Neural progenitor cell (in vitro differentiated cells): ENCODE measurements around the gene KRTAP2-4. TPM values are rescaled to one million over a fixed set of nuclear protein-coding genes. Genes with fewer than 3 reads are reported as not detected.

Experiments
- DNase-seq: peaks from one replicate; pipeline ENCODE4 v3.0.0-alpha.2; 2016; ENCODE audit warnings: low spot score
- H2AFZ ChIP-seq: fragments of 200-600 bp; sonication (generic); replicated peaks from 2 replicates; pipeline ENCODE4 v1.6.1; 2016; ENCODE audit warnings: antibody characterized with exemption
- H3F3A ChIP-seq: fragments of 200-600 bp; sonication (generic); 2 replicates; pipeline ENCODE4 v1.6.1; 2016; ENCODE audit warnings: antibody characterized with exemption, low read depth
- H3K27ac ChIP-seq: fragments of 200-600 bp; sonication (generic); 2 replicates; pipeline ENCODE4 v1.5.1; 2016; ENCODE audit warnings: mild to moderate bottlenecking
- H3K27me3 ChIP-seq: fragments of 200-600 bp; sonication (generic); 2 replicates; pipeline ENCODE4 v1.6.1; 2016; ENCODE audit warnings: mild to moderate bottlenecking, moderate library complexity
- H3K36me3 ChIP-seq: fragments of 200-600 bp; sonication (generic); 2 replicates; pipeline ENCODE4 v1.5.1; 2016
- H3K4me1 ChIP-seq: fragments of 200-600 bp; sonication (generic); 2 replicates; pipeline ENCODE4 v1.6.1; 2016; ENCODE audit warnings: mixed run types
- H3K4me2 ChIP-seq: fragments of 200-600 bp; sonication (generic); 2 replicates; pipeline ENCODE4 v1.6.1; 2016
- H3K4me3 ChIP-seq: fragments of 200-600 bp; sonication (generic); 2 replicates; pipeline ENCODE4 v1.5.1; 2016
- H3K79me2 ChIP-seq: fragments of 200-600 bp; sonication (generic); 2 replicates; pipeline ENCODE4 v1.6.1; 2016; ENCODE audit warnings: low read depth
- H3K9ac ChIP-seq: fragments of 200-600 bp; sonication (generic); 2 replicates; pipeline ENCODE4 v1.6.1; 2016
- H3K9me3 ChIP-seq: fragments of 200-600 bp; sonication (generic); 2 replicates; pipeline ENCODE4 v1.5.1; 2016; ENCODE audit warnings: low read depth
- H4K20me1 ChIP-seq: fragments of 200-600 bp; sonication (generic); 2 replicates; pipeline ENCODE4 v1.6.1; 2016; ENCODE audit warnings: low read depth
- H3K27ac Mint-ChIP-seq: 3 replicates; pipeline ENCODE4 v1.8.0; 2021; ENCODE audit warnings: mixed read lengths
- H3K27me3 Mint-ChIP-seq: 2 replicates; pipeline ENCODE4 v1.8.0; 2022; ENCODE audit warnings: low read depth, mild to moderate bottlenecking, inconsistent platforms, moderate library complexity, mixed read lengths; ENCODE audit not compliant: insufficient read depth
- H3K36me3 Mint-ChIP-seq: 3 replicates; pipeline ENCODE4 v1.8.0; 2021; ENCODE audit warnings: mixed read lengths
- H3K4me1 Mint-ChIP-seq: 3 replicates; pipeline ENCODE4 v1.8.0; 2021; ENCODE audit warnings: mixed read lengths
- H3K4me3 Mint-ChIP-seq: 3 replicates; pipeline ENCODE4 v1.8.0; 2021; ENCODE audit warnings: mild to moderate bottlenecking, moderate library complexity, mixed read lengths
- H3K9me3 Mint-ChIP-seq: 3 replicates; pipeline ENCODE4 v1.8.0; 2020; ENCODE audit warnings: mixed read lengths
- CTCF ChIP-seq: fragments of 200-600 bp; sonication (generic); IDR thresholded peaks from 2 replicates; pipeline ENCODE4 v1.5.1; 2017; ENCODE audit warnings: antibody characterized with exemption, mild to moderate bottlenecking
- EZH2 ChIP-seq: fragments of 200-600 bp; sonication (generic); IDR thresholded peaks from 2 replicates; pipeline ENCODE4 v1.6.1; 2017; ENCODE audit warnings: antibody characterized with exemption, mild to moderate bottlenecking, moderate library complexity
- EZH2phosphoT487 ChIP-seq: fragments of 200-600 bp; sonication (generic); IDR thresholded peaks from 2 replicates; pipeline ENCODE4 v1.6.1; 2017; ENCODE audit warnings: antibody characterized with exemption
- total RNA-seq: library from RNA; depleted of rRNA; stranded (reverse); fragments of >200 nt; gene quantifications from 2 replicates; pipeline ENCODE4 v1.2.3, GENCODE V29; 2015; ENCODE audit warnings: low replicate concordance

KRTAP2-4 gene
- total RNA-seq, 1 donor from 2014 or later = not detected

GRCh38 chr17:41076788-41077187 lies 11.1 kb upstream of the KRTAP2-4 start:
- Histone ChIP-seq H4K20me1 (no peaks in the 10 kb centered on the region), H3K4me3 (no peak overlapping the region), H3K27ac (no peak overlapping the region), H3K36me3 (no peaks in the 10 kb centered on the region), H3K9ac (no peak overlapping the region), H3K27me3 (no peaks in the 10 kb centered on the region), H2AFZ (no peak overlapping the region), H3K9me3 (no peaks in the 10 kb centered on the region), H3K4me1 (no peaks in the 10 kb centered on the region), H3K4me2 (no peak overlapping the region), H3F3A (no peaks in the 10 kb centered on the region), H3K79me2 (no peaks in the 10 kb centered on the region)
- DNase-seq = no peak
- Mint-ChIP-seq H3K4me3 (no peak overlapping the region), H3K36me3 (no peaks in the 10 kb centered on the region), H3K27me3 (no peaks in the 10 kb centered on the region), H3K9me3 (no peaks in the 10 kb centered on the region), H3K4me1 (no peaks in the 10 kb centered on the region), H3K27ac (no peak overlapping the region)
- TF ChIP-seq CTCF (no peak), EZH2phosphoT487 (no peak), EZH2 (no peak)

- no peak for DNase-seq
- no peaks in the 10 kb centered on the region for H3K36me3 Mint-ChIP-seq
- no peaks in the 10 kb centered on the region for H3K27me3 ChIP-seq
Measured at GRCh38 chr17:41073676-41074075, 8.0 kb upstream of the KRTAP2-4 start.

GRCh38 chr17:41071606-41072360 lies 6.1 kb upstream of the KRTAP2-4 start:
- Mint-ChIP-seq H3K36me3 (no peaks in the 10 kb centered on the region), H3K4me1 (no peaks in the 10 kb centered on the region), H3K9me3 (no peaks in the 10 kb centered on the region), H3K27me3 (no peaks in the 10 kb centered on the region), H3K27ac (no peak overlapping the region), H3K4me3 (no peak overlapping the region)
- H3K27ac ChIP-seq = no peak overlapping the region
- DNase-seq = no peak
- H3K36me3 ChIP-seq = no peaks in the 10 kb centered on the region
- no peaks in the 10 kb centered on the region for H3F3A ChIP-seq
- H3K4me1 ChIP-seq = no peaks in the 10 kb centered on the region
- no peak overlapping the region for H3K9ac ChIP-seq
- no peaks in the 10 kb centered on the region for H4K20me1 ChIP-seq
- H3K9me3 ChIP-seq = no peaks in the 10 kb centered on the region
- no peaks in the 10 kb centered on the region for H3K79me2 ChIP-seq
- no peak overlapping the region for H2AFZ ChIP-seq
- H3K4me2 ChIP-seq = no peak overlapping the region
- TF ChIP-seq EZH2 (no peak), EZH2phosphoT487 (no peak), CTCF (no peak)
- H3K27me3 ChIP-seq = no peaks in the 10 kb centered on the region
- no peak overlapping the region for H3K4me3 ChIP-seq

More at GRCh38 chr17:41073676-41074075, 8.0 kb upstream of the KRTAP2-4 start:
- H3F3A ChIP-seq = no peaks in the 10 kb centered on the region
- no peak overlapping the region for H2AFZ ChIP-seq
- no peaks in the 10 kb centered on the region for H3K79me2 ChIP-seq
- Mint-ChIP-seq H3K27ac (no peak overlapping the region), H3K9me3 (no peaks in the 10 kb centered on the region), H3K4me3 (no peak overlapping the region), H3K27me3 (no peaks in the 10 kb centered on the region), H3K4me1 (no peaks in the 10 kb centered on the region)
- no peak overlapping the region for H3K4me2 ChIP-seq
- TF ChIP-seq CTCF (no peak), EZH2 (no peak), EZH2phosphoT487 (no peak)
- no peaks in the 10 kb centered on the region for H4K20me1 ChIP-seq
- H3K4me3 ChIP-seq = no peak overlapping the region
- no peaks in the 10 kb centered on the region for H3K9me3 ChIP-seq
- no peaks in the 10 kb centered on the region for H3K36me3 ChIP-seq
- no peak overlapping the region for H3K27ac ChIP-seq
- H3K9ac ChIP-seq = no peak overlapping the region
- no peaks in the 10 kb centered on the region for H3K4me1 ChIP-seq
